GM04504 (cell line): ENCODE results near the gene NRF1.
"Not testable (repeated sequence)": the region's sequence is repeated elsewhere in the genome, so short reads cannot be mapped to it uniquely, and the experiment has no call there.

Experiments
- DNase-seq: peaks from one replicate; pipeline ENCODE4 v3.0.0-alpha.2; 2012; ENCODE audit warnings: low read depth

The NRF1 gene

GRCh38 chr7:129782818-129783583, 171.5 kb downstream of the NRF1 start:
- no peak for DNase-seq

- no peak for DNase-seq
Measured at GRCh38 chr7:129783584-129783919, 172.0 kb downstream of the NRF1 start.

- DNase-seq, result no peak
Measured at GRCh38 chr7:129784437-129784782, 172.9 kb downstream of the NRF1 start.

GRCh38 chr7:129784783-129785684, 173.5 kb downstream of the NRF1 start:
- DNase-seq, result no peak

- DNase-seq, result no peak
Measured at GRCh38 chr7:129785685-129786514, 174.4 kb downstream of the NRF1 start.

- DNase-seq, result no peak
Measured at GRCh38 chr7:129786825-129787563, 175.5 kb downstream of the NRF1 start.

GRCh38 chr7:129789000-129789399, 177.5 kb downstream of the NRF1 start:
- no peak for DNase-seq

GRCh38 chr7:129789652-129790051, 178.1 kb downstream of the NRF1 start:
- DNase-seq, result no peak

GRCh38 chr7:129790136-129790535, 178.6 kb downstream of the NRF1 start:
- peak; percentile 13 for DNase-seq

GRCh38 chr7:129792721-129793120, 181.2 kb downstream of the NRF1 start:
- DNase-seq, result no peak

- no peak for DNase-seq
Measured at GRCh38 chr7:129793506-129794310, 182.2 kb downstream of the NRF1 start.

GRCh38 chr7:129794461-129794860, 182.9 kb downstream of the NRF1 start:
- DNase-seq, result not testable (repeated sequence)

- no peak for DNase-seq
Measured at GRCh38 chr7:129796186-129796775, 184.8 kb downstream of the NRF1 start.

- DNase-seq, result no peak
Measured at GRCh38 chr7:129797214-129797789, 185.8 kb downstream of the NRF1 start.

- no peak for DNase-seq
Measured at GRCh38 chr7:129798616-129799349, 187.3 kb downstream of the NRF1 start.

GRCh38 chr7:129799350-129799955, 187.9 kb downstream of the NRF1 start:
- DNase-seq, result no peak

- DNase-seq, result no peak
Measured at GRCh38 chr7:129800901-129801300, 189.4 kb downstream of the NRF1 start.

GRCh38 chr7:129801882-129802281, 190.4 kb downstream of the NRF1 start:
- DNase-seq, result no peak

- no peak for DNase-seq
Measured at GRCh38 chr7:129803546-129804081, 192.1 kb downstream of the NRF1 start.
